Upper lobe of left lung (tissue), 4 donors: Measurements from ENCODE around the gene SESN2.

ENCODE experiments used
- CTCF ChIP-seq, 6 experiments: fragments of 450-650 bp in 4 of 6; fragments of 200-600 bp in 2 of 6; sonication (generic) in 2 of 6; IDR thresholded peaks; one replicate each; pipeline ENCODE4 v1.5.1; 2016 to 2019; ENCODE audit warnings: antibody characterized with exemption in 6 of 6
- EP300 ChIP-seq, 4 donors: sonication (generic); formaldehyde crosslinking; IDR thresholded peaks; one replicate each; pipeline ENCODE4 v1.5.1; 2017; ENCODE audit warnings: antibody characterized with exemption in 4 of 4, control low read depth in 2 of 4
- POLR2A ChIP-seq, 4 donors: fragments of 450-650 bp; IDR thresholded peaks; one replicate each; pipeline ENCODE4 v1.5.1; 2016 to 2017; ENCODE audit warnings: antibody characterized with exemption in 4 of 4, mild to moderate bottlenecking in 2 of 4

GRCh38 chr1:28233264-28233606, 26.1 kb upstream of the SESN2 start:
- TF ChIP-seq CTCF (IDR thresholded peaks at IDR 0.05): no peak
- no peak for TF ChIP-seq POLR2A (IDR thresholded peaks at IDR 0.05)
- TF ChIP-seq EP300 (IDR thresholded peaks at IDR 0.05): no peak
